Raji (cell line): Measurements from ENCODE around the gene PLCH2.

Experiments used
- POLR2A ChIP-seq: IDR thresholded peaks from 2 replicates; pipeline ENCODE4 v1.6.1; 2011; ENCODE audit warnings: low read depth, low read length, control low read depth; ENCODE audit not compliant: insufficient read depth

The PLCH2 gene

DNA sequence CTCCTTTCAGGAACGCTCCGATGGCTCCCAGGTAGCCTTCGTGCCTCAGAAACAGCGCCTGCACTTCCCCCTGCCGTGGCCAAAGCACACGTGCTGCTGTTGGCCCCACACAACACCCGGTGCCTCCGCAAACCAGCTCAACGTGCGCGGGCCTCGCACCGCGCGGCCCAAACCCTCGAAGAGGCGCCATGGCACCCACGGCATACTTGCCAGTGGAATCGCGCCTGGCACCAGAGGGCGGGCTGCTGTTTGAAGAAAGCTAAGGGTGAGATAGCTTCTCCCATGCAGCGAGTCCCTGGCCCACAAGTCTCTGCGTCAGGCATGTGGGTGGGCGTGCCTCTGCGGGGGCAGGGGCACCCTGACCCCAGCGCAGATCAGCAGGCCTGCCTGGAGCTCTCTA lies 42.4 kb downstream of the PLCH2 start:
- TF ChIP-seq POLR2A, result no peak

GRCh38 chr1:2519029-2519685 lies 43.1 kb downstream of the PLCH2 start:
- TF ChIP-seq POLR2A, result no peak

GRCh38 chr1:2519729-2520128 lies 43.6 kb downstream of the PLCH2 start:
- TF ChIP-seq POLR2A, result no peak

GRCh38 chr1:2520206-2520605 lies 44.1 kb downstream of the PLCH2 start:
- no peak for TF ChIP-seq POLR2A

DNA sequence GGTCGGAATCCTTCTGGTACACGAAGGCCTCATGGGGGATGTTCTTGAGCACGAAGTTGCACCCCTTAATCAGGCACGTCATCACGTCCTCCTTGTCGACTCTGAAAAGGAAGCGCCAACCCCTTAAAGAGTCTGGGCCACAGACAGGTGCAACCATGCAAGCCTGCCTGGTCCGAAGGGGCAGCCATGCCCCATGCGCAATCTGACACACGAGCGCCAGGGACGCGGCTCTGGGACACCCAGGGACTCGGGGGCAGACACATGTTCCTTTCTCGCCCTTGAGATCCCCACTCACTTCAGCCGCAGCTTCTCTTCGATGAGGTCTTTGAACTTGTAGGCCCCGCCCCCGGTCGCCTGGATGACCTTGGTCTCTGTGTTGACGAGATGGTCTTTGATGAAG lies 44.7 kb downstream of the PLCH2 start:
- TF ChIP-seq POLR2A, result no peak

DNA sequence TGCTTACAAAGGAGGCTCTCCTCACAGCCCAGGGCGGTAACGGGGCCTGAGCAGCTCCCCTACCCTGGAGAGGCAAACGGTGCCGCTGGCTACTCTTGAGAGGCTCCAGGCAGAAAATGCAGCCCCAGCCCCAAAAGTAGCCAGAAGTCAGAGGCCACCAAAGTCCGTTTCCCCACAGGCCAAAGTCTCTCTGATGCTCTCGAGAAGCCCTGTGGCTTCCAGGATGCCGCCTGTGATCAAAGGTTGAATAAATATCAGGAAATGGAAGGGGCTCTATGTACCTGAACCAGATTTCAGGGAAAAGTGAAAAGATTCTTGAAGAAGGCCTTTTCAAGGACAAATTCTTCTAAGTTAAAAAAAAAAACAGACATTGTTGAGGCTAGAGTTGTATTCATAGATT lies 46.1 kb downstream of the PLCH2 start:
- no peak for TF ChIP-seq POLR2A

GRCh38 chr1:2523191-2523890 lies 47.3 kb downstream of the PLCH2 start:
- no peak for TF ChIP-seq POLR2A

- TF ChIP-seq POLR2A, result no peak
Observed at GRCh38 chr1:2523891-2524609, 48.0 kb downstream of the PLCH2 start.

GRCh38 chr1:2525572-2525919 lies 49.5 kb downstream of the PLCH2 start:
- TF ChIP-seq POLR2A, result no peak

DNA sequence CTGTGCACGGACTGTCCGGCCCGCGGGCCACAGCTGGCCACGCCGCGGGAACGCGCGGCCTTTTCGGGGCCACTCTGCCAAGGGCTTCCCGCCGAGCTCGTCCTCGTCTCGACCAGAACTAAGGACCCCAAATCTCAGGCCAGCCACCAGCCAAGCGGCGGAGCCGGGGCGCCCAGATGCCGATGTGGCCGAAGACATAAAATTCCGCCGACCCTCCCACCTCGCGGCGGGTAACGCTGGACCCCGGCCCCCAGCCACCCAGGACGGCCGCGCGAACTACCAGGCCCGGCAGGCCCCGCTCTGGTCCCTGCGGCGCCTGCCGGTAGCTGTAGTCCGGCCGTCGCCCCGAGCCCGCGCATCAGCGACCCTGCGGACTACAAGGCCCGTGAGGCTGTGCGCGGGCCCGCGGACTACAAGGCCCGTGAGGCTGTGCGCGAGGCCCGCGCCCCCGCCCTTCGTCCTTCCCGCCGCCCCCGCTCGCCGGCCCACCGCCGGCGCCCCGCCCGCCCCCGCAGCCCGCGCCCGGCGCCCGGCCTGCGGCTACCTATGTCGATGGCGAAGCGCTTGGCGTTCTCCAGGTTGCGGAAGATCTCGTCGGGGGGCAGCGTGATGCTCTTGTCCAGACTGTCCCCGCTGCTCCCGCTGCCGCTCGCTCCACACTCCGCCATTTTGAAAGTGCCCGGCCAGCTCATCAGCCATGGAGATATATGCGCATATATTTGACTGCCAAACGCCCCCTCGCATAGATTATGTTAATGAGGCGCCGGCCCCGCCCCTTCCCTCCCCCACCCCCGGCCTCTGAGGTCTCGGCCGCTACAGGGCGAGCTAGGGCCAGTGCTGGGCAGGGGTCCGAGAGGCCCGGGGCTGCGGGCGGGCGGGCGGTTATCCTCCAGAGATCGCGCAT lies 50.1 kb downstream of the PLCH2 start, which contains the start of gene PANK4:
Gene PANK4, minus strand, starts transcription at position 677 of the 904 bp plus-strand sequence. Its CDS starts 9 bp downstream, at position 668.
- TF ChIP-seq POLR2A, result peak; percentile 88

GRCh38 chr1:2526824-2527555 lies 50.9 kb downstream of the PLCH2 start:
- no peak for TF ChIP-seq POLR2A

DNA sequence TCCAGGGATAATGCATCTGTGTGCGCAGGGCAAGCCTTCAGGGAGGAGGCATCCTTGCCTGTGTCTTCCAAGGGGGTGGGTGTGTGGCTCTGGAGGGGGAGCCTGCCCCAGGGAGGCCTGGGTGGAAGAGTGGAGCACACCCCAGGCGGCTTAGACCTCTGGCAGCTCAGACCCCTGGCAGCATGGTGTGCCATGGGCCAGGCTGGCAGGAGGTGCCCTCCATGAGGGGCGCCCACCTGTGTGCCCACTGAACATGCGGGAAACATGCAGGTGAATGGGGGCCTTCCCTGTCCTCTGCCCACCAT lies 51.4 kb downstream of the PLCH2 start:
- TF ChIP-seq POLR2A, result no peak

- no peak for TF ChIP-seq POLR2A
Observed at GRCh38 chr1:2528016-2528415, 51.9 kb downstream of the PLCH2 start.

DNA sequence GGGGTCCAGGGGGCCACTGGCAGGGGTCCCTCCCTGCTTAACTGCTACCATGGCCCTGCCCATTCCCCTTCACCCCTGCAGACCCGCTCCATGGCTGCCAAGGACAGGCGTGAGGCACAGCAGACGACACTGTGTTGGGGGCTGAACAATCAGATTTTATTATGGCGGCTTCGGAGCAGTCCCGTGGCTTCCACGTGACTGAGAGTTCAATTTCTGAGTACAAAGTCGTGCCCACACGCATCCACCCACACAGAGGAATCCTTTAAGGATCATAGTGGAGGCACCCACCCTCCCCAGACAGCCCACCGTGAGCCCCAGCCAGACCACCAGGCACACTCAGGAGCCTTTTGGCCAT lies 52.5 kb downstream of the PLCH2 start:
- no peak for TF ChIP-seq POLR2A
